Measurements from ENCODE around the gene FSTL4. TPM values are rescaled to one million over a fixed set of nuclear protein-coding genes. Genes with fewer than 3 reads are reported as not detected.

The FSTL4 gene
- total and polyA plus RNA-seq, 2 donors = 0.99 to 1.2 TPM

- Histone ChIP-seq H3K27me3 (ENCODE audit: control insufficient read depth in 2 of 2, insufficient read depth in 1 of 2, low read length in 1 of 2) (peaks cover 0 to 28% of the 10 kb centered on the region in 2 donors), H3K36me3 (ENCODE audit: control insufficient read depth in 2 of 2, insufficient read depth in 2 of 2, low read length in 1 of 2) (no peaks in the 10 kb centered on the region)
- DNase-seq (ENCODE audit: low read depth in 6 of 9, low spot score in 9 of 9) = no peak
Measured at GRCh38 chr5:133362438-133362837, 249.9 kb downstream of the FSTL4 start.

DNA sequence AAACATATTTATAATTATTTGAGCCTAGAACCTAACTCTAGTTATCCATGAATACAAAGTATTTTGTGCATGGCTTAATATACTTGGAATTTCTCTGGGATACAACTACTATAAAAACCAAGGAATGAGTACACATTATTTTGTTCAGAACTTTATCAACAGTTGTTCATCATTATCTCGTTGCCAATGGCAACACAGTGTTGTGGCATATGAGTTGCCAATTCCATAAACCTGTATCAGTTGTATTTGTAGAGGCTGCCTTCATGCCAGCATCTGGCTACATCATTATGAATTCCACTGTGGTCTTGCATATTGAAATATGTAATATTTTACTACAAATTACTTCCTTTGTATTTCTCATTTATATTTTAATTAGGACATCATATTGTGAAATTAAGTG is 250.4 kb downstream of the FSTL4 start:
- DNase-seq (ENCODE audit: low read depth in 6 of 9, low spot score in 9 of 9) = no peak
- peaks cover 0 to 28% of the 10 kb centered on the region in 2 donors for H3K27me3 ChIP-seq (ENCODE audit: control insufficient read depth in 2 of 2, insufficient read depth in 1 of 2, low read length in 1 of 2)
- H3K9me3 ChIP-seq (ENCODE audit: control insufficient read depth in 2 of 2, insufficient read depth in 1 of 2, low read length in 1 of 2) = no peaks in the 10 kb centered on the region
- H3K4me1 ChIP-seq (ENCODE audit: control insufficient read depth in 2 of 2, insufficient read depth in 2 of 2, low read length in 2 of 2) = peaks cover 7 to 14% of the 10 kb centered on the region in 2 donors
- H3K27ac ChIP-seq (ENCODE audit: low read depth in 1 of 2, low read length in 1 of 2) = no peak overlapping the region
- 93% methylated on average over 1 of the region's 1 CpG for WGBS
- H3K36me3 ChIP-seq (ENCODE audit: control insufficient read depth in 2 of 2, insufficient read depth in 2 of 2, low read length in 1 of 2) = no peaks in the 10 kb centered on the region
- H3K4me3 ChIP-seq (ENCODE audit: low read length in 2 of 2) = no peak overlapping the region

More at GRCh38 chr5:133362438-133362837, 249.9 kb downstream of the FSTL4 start:
- no peak overlapping the region for H3K27ac ChIP-seq (ENCODE audit: low read depth in 1 of 2, low read length in 1 of 2)
- no peaks in the 10 kb centered on the region for H3K9me3 ChIP-seq (ENCODE audit: control insufficient read depth in 2 of 2, insufficient read depth in 1 of 2, low read length in 1 of 2)
- no peak overlapping the region for H3K4me3 ChIP-seq (ENCODE audit: low read length in 2 of 2)
- H3K4me1 ChIP-seq (ENCODE audit: control insufficient read depth in 2 of 2, insufficient read depth in 2 of 2, low read length in 2 of 2) = peaks cover 2 to 9% of the 10 kb centered on the region in 2 donors
- WGBS = 98% methylated on average over 7 of the region's 7 CpGs

DNA sequence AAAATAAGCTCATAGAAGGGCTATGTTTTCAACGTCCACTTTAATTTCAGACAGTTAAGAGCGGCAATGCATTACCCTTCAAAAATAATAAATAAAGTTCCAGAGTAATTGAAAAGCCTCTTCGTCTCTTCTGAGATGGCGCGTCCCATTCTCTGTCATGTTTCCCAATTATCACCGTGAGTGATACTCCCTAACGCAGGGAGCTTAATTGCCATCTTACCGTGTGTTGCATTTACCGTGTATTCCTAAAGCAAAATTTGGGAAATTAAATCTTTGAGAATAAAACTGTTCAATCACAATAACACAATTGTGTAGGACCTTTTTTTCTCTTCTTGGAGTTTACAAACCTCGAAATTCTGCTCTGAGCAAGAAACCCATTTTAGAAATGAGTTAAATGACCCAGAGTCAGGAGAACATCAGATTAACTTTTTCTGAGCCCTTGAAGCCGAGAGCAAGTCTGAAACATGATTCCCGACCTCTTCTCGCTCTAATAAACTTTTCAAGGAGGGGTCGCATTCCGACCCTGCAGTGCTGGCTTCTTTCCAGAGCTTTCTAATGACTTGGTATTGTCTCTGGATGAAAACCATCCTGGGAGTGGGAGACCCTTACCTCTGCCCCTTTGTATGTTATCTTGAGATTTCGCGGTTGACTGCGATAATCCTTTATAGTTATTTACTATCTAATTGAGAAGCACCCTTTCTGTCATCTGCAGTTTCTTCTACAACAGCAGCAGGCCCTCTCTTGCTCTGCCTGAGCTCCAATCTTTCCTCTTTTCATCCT is 251.5 kb downstream of the FSTL4 start:
- H3K27me3 ChIP-seq (ENCODE audit: control insufficient read depth in 2 of 2, insufficient read depth in 1 of 2, low read length in 1 of 2) = peaks cover 0 to 27% of the 10 kb centered on the region in 2 donors
- peaks cover 18 to 24% of the 10 kb centered on the region in 2 donors for H3K4me1 ChIP-seq (ENCODE audit: control insufficient read depth in 2 of 2, insufficient read depth in 2 of 2, low read length in 2 of 2)
- H3K4me3 ChIP-seq (ENCODE audit: low read length in 2 of 2) = no peak overlapping the region
- no peak overlapping the region for H3K27ac ChIP-seq (ENCODE audit: low read depth in 1 of 2, low read length in 1 of 2)
- 89% methylated on average over 18 of the region's 18 CpGs for WGBS
- no peaks in the 10 kb centered on the region for H3K9me3 ChIP-seq (ENCODE audit: control insufficient read depth in 2 of 2, insufficient read depth in 1 of 2, low read length in 1 of 2)
- H3K36me3 ChIP-seq (ENCODE audit: control insufficient read depth in 2 of 2, insufficient read depth in 2 of 2, low read length in 1 of 2) = no peaks in the 10 kb centered on the region
- DNase-seq (ENCODE audit: low read depth in 6 of 9, low spot score in 9 of 9) = no peak

DNA sequence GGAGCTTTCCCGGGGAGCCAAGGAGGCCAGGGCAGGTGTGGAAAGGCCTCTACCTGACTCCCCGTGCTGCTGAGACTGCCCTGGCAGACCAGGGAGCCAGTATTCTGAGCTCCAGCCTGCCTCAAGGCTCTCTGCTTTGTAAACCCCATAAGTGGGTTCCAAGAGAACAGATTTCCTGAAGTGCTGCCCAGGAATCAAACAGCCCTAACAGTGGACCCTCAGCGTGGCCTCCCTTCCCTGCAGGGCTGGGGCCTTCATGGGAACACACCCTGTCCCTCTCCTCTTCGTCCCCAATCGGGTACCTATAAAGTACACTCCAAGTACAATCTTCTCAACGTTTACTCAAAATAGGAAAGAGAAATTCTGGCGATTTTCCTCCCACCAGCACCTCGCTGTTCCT is 252.5 kb downstream of the FSTL4 start:
- no peaks in the 10 kb centered on the region for H3K9me3 ChIP-seq (ENCODE audit: control insufficient read depth in 2 of 2, insufficient read depth in 1 of 2, low read length in 1 of 2)
- no peak overlapping the region for H3K4me3 ChIP-seq (ENCODE audit: low read length in 2 of 2)
- H3K27me3 ChIP-seq (ENCODE audit: control insufficient read depth in 2 of 2, insufficient read depth in 1 of 2, low read length in 1 of 2) = peaks cover 0 to 21% of the 10 kb centered on the region in 2 donors
- H3K27ac ChIP-seq (ENCODE audit: low read depth in 1 of 2, low read length in 1 of 2) = no peak overlapping the region
- 93% methylated on average over 8 of the region's 8 CpGs for WGBS
- peaks cover 23 to 34% of the 10 kb centered on the region in 2 donors for H3K4me1 ChIP-seq (ENCODE audit: control insufficient read depth in 2 of 2, insufficient read depth in 2 of 2, low read length in 2 of 2)
- no peak for DNase-seq (ENCODE audit: low read depth in 6 of 9, low spot score in 9 of 9)
- H3K36me3 ChIP-seq (ENCODE audit: control insufficient read depth in 2 of 2, insufficient read depth in 2 of 2, low read length in 1 of 2) = no peaks in the 10 kb centered on the region

GRCh38 chr5:133358271-133358670 is 254.1 kb downstream of the FSTL4 start:
- Histone ChIP-seq H3K4me1 (ENCODE audit: control insufficient read depth in 2 of 2, insufficient read depth in 2 of 2, low read length in 2 of 2) (peaks cover 30 to 50% of the 10 kb centered on the region in 2 donors), H3K9me3 (ENCODE audit: control insufficient read depth in 2 of 2, insufficient read depth in 1 of 2, low read length in 1 of 2) (no peaks in the 10 kb centered on the region), H3K27me3 (ENCODE audit: control insufficient read depth in 2 of 2, insufficient read depth in 1 of 2, low read length in 1 of 2) (peaks cover 0 to 12% of the 10 kb centered on the region in 2 donors), H3K36me3 (ENCODE audit: control insufficient read depth in 2 of 2, insufficient read depth in 2 of 2, low read length in 1 of 2) (no peaks in the 10 kb centered on the region), H3K27ac (ENCODE audit: low read depth in 1 of 2, low read length in 1 of 2) (no peak overlapping the region), H3K4me3 (ENCODE audit: low read length in 2 of 2) (no peak overlapping the region)
- DNase-seq (ENCODE audit: low read depth in 6 of 9, low spot score in 9 of 9) = no peak
- WGBS = 99% methylated on average over 12 of the region's 12 CpGs

- WGBS = 97% methylated on average over 4 of the region's 4 CpGs
- no peak for DNase-seq (ENCODE audit: low read depth in 6 of 9, low spot score in 9 of 9)
Measured at GRCh38 chr5:133357758-133358157, 254.6 kb downstream of the FSTL4 start.

DNA sequence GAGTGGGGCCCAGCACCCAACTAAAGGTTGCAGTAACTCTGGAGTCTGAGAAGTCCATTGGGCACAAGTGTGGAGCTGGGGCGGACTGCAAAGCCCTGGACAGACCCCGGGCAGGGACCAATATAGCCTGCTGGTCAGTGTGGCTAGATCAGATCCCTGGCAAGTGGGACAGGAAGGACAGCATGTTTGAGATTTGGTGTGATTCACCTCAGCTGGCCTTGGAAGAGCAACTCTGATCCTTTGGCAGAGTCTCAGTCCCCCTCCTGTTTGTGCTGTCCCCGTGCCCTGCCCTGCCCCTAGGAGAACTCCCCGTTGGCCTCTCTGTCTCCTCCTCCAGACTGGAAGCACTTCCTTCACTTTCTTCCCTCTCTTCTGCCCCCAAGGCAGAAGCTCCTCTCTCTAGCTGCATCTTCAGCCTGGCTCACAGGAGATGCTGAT is 255.3 kb downstream of the FSTL4 start:
- Histone ChIP-seq H3K36me3 (ENCODE audit: control insufficient read depth in 2 of 2, insufficient read depth in 2 of 2, low read length in 1 of 2) (no peaks in the 10 kb centered on the region), H3K4me3 (ENCODE audit: low read length in 2 of 2) (no peak overlapping the region), H3K4me1 (ENCODE audit: control insufficient read depth in 2 of 2, insufficient read depth in 2 of 2, low read length in 2 of 2) (peaks cover 30 to 48% of the 10 kb centered on the region in 2 donors), H3K9me3 (ENCODE audit: control insufficient read depth in 2 of 2, insufficient read depth in 1 of 2, low read length in 1 of 2) (no peaks in the 10 kb centered on the region), H3K27ac (ENCODE audit: low read depth in 1 of 2, low read length in 1 of 2) (no peak overlapping the region), H3K27me3 (ENCODE audit: control insufficient read depth in 2 of 2, insufficient read depth in 1 of 2, low read length in 1 of 2) (peaks cover 0 to 9% of the 10 kb centered on the region in 2 donors)
- WGBS = 97% methylated on average over 4 of the region's 4 CpGs
- DNase-seq (ENCODE audit: low read depth in 6 of 9, low spot score in 9 of 9) = no peak

More at GRCh38 chr5:133357758-133358157, 254.6 kb downstream of the FSTL4 start:
- H3K9me3 ChIP-seq (ENCODE audit: control insufficient read depth in 2 of 2, insufficient read depth in 1 of 2, low read length in 1 of 2) = no peaks in the 10 kb centered on the region
- H3K27ac ChIP-seq (ENCODE audit: low read depth in 1 of 2, low read length in 1 of 2) = no peak overlapping the region
- peaks cover 0 to 12% of the 10 kb centered on the region in 2 donors for H3K27me3 ChIP-seq (ENCODE audit: control insufficient read depth in 2 of 2, insufficient read depth in 1 of 2, low read length in 1 of 2)
- H3K36me3 ChIP-seq (ENCODE audit: control insufficient read depth in 2 of 2, insufficient read depth in 2 of 2, low read length in 1 of 2) = no peaks in the 10 kb centered on the region
- H3K4me1 ChIP-seq (ENCODE audit: control insufficient read depth in 2 of 2, insufficient read depth in 2 of 2, low read length in 2 of 2) = peaks cover 30 to 51% of the 10 kb centered on the region in 2 donors
- H3K4me3 ChIP-seq (ENCODE audit: low read length in 2 of 2) = no peak overlapping the region

DNA sequence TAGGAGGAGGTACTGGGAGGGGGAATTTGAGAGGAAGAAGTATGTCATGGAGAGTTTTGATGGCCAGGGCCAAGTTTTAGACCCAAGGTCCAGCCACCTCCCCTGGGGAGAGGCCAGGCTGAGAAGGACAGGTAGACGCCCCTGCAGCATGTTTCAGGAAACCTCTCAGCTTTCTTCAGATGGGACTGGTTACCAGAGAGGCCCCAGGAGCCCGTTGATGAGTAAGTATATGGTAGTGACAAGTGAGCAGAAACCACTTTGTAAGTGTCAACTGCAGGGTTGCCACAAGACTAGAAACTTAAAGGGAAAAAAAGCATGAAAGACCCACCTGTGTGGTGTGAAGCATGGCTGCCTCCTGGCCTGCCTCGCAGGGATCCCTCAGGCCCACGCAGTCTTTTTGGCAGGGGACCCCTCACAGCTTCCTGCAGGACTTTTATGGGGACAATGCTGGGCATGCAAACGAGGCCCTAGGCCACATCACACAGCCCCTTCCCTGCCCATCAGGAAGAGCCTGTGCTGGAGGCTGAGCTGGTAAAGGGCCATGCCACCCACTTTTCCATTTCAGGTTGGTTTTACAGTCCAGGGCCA is 255.9 kb downstream of the FSTL4 start:
- H3K27ac ChIP-seq (ENCODE audit: low read depth in 1 of 2, low read length in 1 of 2) = peak overlapping the region in 1 of 2 donors; percentile 57
- H3K9me3 ChIP-seq (ENCODE audit: control insufficient read depth in 2 of 2, insufficient read depth in 1 of 2, low read length in 1 of 2) = no peaks in the 10 kb centered on the region
- H3K4me1 ChIP-seq (ENCODE audit: control insufficient read depth in 2 of 2, insufficient read depth in 2 of 2, low read length in 2 of 2) = peaks cover 28 to 48% of the 10 kb centered on the region in 2 donors
- peaks cover 0 to 9% of the 10 kb centered on the region in 2 donors for H3K27me3 ChIP-seq (ENCODE audit: control insufficient read depth in 2 of 2, insufficient read depth in 1 of 2, low read length in 1 of 2)
- no peaks in the 10 kb centered on the region for H3K36me3 ChIP-seq (ENCODE audit: control insufficient read depth in 2 of 2, insufficient read depth in 2 of 2, low read length in 1 of 2)
- 53% methylated on average over 5 of the region's 5 CpGs for WGBS
- H3K4me3 ChIP-seq (ENCODE audit: low read length in 2 of 2) = no peak overlapping the region
- DNase-seq (ENCODE audit: low read depth in 6 of 9, low spot score in 9 of 9) = peak in 4 of 9 donors; percentile 24 to 60 (median 34)

Data from thymus (tissue), 11 donors.